C1 segment of cervical spinal cord (tissue), 14 donors: Measurements from ENCODE around the gene ERBB4.
"Not testable (repeated sequence)": the region's sequence is repeated elsewhere in the genome, so short reads cannot be mapped to it uniquely, and the experiment has no call there.

Source experiments
- DNase-seq, 14 donors: peaks; one replicate each; lab custom pipeline; 2025; lab: John Stamatoyannopoulos, UW

Gene ERBB4

GRCh38 chr2:212147921-212148513 is 390.6 kb downstream of the ERBB4 start:
- DNase-seq = no peak

- no peak for DNase-seq
Measured at GRCh38 chr2:212146416-212146815, 392.2 kb downstream of the ERBB4 start.

- DNase-seq = no peak
Measured at GRCh38 chr2:212145121-212145520, 393.5 kb downstream of the ERBB4 start.

- peak in 1 of 14 donors; percentile 56 for DNase-seq
Measured at GRCh38 chr2:212142631-212143030, 396.0 kb downstream of the ERBB4 start.

- no peak for DNase-seq
Measured at GRCh38 chr2:212141499-212141898, 397.1 kb downstream of the ERBB4 start.

GRCh38 chr2:212136216-212136795 is 402.3 kb downstream of the ERBB4 start:
- peak in 1 of 14 donors; percentile 68 for DNase-seq

- peak in 5 of 14 donors; percentile 2 to 99 (median 26) for DNase-seq
Measured at GRCh38 chr2:212135739-212136138, 402.9 kb downstream of the ERBB4 start.

- DNase-seq = no peak
Measured at GRCh38 chr2:212133337-212133736, 405.3 kb downstream of the ERBB4 start.

- DNase-seq = no peak
Measured at GRCh38 chr2:212124598-212124997, 414.0 kb downstream of the ERBB4 start.

- DNase-seq = no peak
Measured at GRCh38 chr2:212119591-212119990, 419.0 kb downstream of the ERBB4 start.

- no peak for DNase-seq
Measured at GRCh38 chr2:212117926-212118325, 420.7 kb downstream of the ERBB4 start.

GRCh38 chr2:212114489-212114888 is 424.1 kb downstream of the ERBB4 start:
- no peak for DNase-seq

GRCh38 chr2:212112401-212112800 is 426.2 kb downstream of the ERBB4 start:
- no peak for DNase-seq

GRCh38 chr2:212109792-212110680 is 428.6 kb downstream of the ERBB4 start:
- peak in 1 of 14 donors; percentile 59 for DNase-seq

- peak in 1 of 14 donors; percentile 16 for DNase-seq
Measured at GRCh38 chr2:212109217-212109616, 429.4 kb downstream of the ERBB4 start.

- DNase-seq = no peak
Measured at GRCh38 chr2:212107989-212108388, 430.6 kb downstream of the ERBB4 start.

GRCh38 chr2:212107014-212107413 is 431.6 kb downstream of the ERBB4 start:
- no peak for DNase-seq

GRCh38 chr2:212106536-212106935 is 432.1 kb downstream of the ERBB4 start:
- DNase-seq = not testable (repeated sequence)

- no peak for DNase-seq
Measured at GRCh38 chr2:212099658-212100057, 438.9 kb downstream of the ERBB4 start.

- no peak for DNase-seq
Measured at GRCh38 chr2:212098966-212099365, 439.6 kb downstream of the ERBB4 start.

- DNase-seq = no peak
Measured at GRCh38 chr2:212097001-212097400, 441.6 kb downstream of the ERBB4 start.

- DNase-seq = no peak
Measured at GRCh38 chr2:212089873-212090272, 448.7 kb downstream of the ERBB4 start.

- no peak for DNase-seq
Measured at GRCh38 chr2:212088353-212088752, 450.2 kb downstream of the ERBB4 start.
